Stimulated activated naive CD8-positive, alpha-beta T cell treated with anti-CD3 and anti-CD28 coated beads, Interleukin-15, amount 100 ng/mL, for 72 hours (primary cell): ENCODE data around the gene RCC1.
"Not testable (repeated sequence)": the region's sequence is repeated elsewhere in the genome, so short reads cannot be mapped to it uniquely, and the experiment has no call there.

ENCODE experiments used
- ATAC-seq: fragments of 150-1000 bp; cut with Tn5 transposase; 2 replicates; pipeline ENCODE4 v1.10.0; 2021; ENCODE audit warnings: mild to moderate bottlenecking, moderate library complexity
- DNase-seq, 2 donors: peaks; one replicate each; pipeline ENCODE4 v3.0.0; 2021 to 2022
- H3K27ac Mint-ChIP-seq, 2 donors: one replicate each; pipeline ENCODE4 v1.8.0; 2022; ENCODE audit warnings: mild to moderate bottlenecking in 2 of 2, mixed read lengths in 2 of 2, moderate library complexity in 2 of 2
- H3K27me3 Mint-ChIP-seq: one replicate; pipeline ENCODE4 v1.8.0; 2022; ENCODE audit warnings: mixed read lengths
- H3K4me1 Mint-ChIP-seq: one replicate; pipeline ENCODE4 v1.8.0; 2022; ENCODE audit warnings: mild to moderate bottlenecking, mixed read lengths
- H3K4me3 Mint-ChIP-seq, 2 donors: one replicate each; pipeline ENCODE4 v1.8.0; 2022; ENCODE audit warnings: mild to moderate bottlenecking in 2 of 2, mixed read lengths in 2 of 2, moderate library complexity in 1 of 2
- H3K9me3 Mint-ChIP-seq, 2 donors: one replicate each; pipeline ENCODE4 v1.8.0; 2022; ENCODE audit warnings: mixed read lengths in 2 of 2

The RCC1 gene

GRCh38 chr1:28505406-28506187 is at the start of gene RCC1:
RCC1 (plus strand) TSS chr1:28506043; CDS start chr1:28529867, 23,824 bp downstream.
- ATAC-seq (peak; percentile 90), DNase-seq (peak; percentile 95 to 97)
- no peaks in the 10 kb centered on the region for H3K9me3 Mint-ChIP-seq
- H3K4me1 Mint-ChIP-seq: peaks cover 43% of the 10 kb centered on the region
- peak within 1 kb of the TSS; percentile 94 to 95 for H3K4me3 Mint-ChIP-seq
- no peaks in the 10 kb centered on the region for H3K27me3 Mint-ChIP-seq
- peak within 1 kb of the TSS; percentile 98 to 100 for H3K27ac Mint-ChIP-seq

- Mint-ChIP-seq H3K27ac (peak overlapping the region in 1 of 2 donors; percentile 94), H3K4me3 (peak overlapping the region in 1 of 2 donors; percentile 61), H3K27me3 (no peaks in the 10 kb centered on the region), H3K4me1 (peaks cover 21% of the 10 kb centered on the region), H3K9me3 (no peaks in the 10 kb centered on the region)
- ATAC-seq (peak; percentile 56), DNase-seq (no peak)
These were observed 49.8 kb upstream of the RCC1 start for GRCh38 chr1:28456078-28456477.

- Mint-ChIP-seq H3K27ac (no peak overlapping the region), H3K27me3 (no peaks in the 10 kb centered on the region), H3K4me1 (peaks cover 14% of the 10 kb centered on the region), H3K9me3 (no peaks in the 10 kb centered on the region), H3K4me3 (no peak overlapping the region)
- ATAC-seq (no peak), DNase-seq (no peak)
These were observed 48.2 kb upstream of the RCC1 start for GRCh38 chr1:28457678-28458077.

- no peak for DNase-seq
These were observed 47.3 kb upstream of the RCC1 start for GRCh38 chr1:28458237-28459228.

GRCh38 chr1:28466226-28466778 is 39.5 kb upstream of the RCC1 start:
- peak overlapping the region in 1 of 2 donors; percentile 56 for H3K27ac Mint-ChIP-seq
- ATAC-seq: peak; percentile 56

More at GRCh38 chr1:28458237-28459228, 47.3 kb upstream of the RCC1 start:
- Mint-ChIP-seq H3K4me3 (no peak overlapping the region), H3K27ac (no peak overlapping the region), H3K4me1 (peaks cover 14% of the 10 kb centered on the region), H3K27me3 (no peaks in the 10 kb centered on the region), H3K9me3 (no peaks in the 10 kb centered on the region)
- ATAC-seq: no peak

GRCh38 chr1:28470146-28470545 is 35.7 kb upstream of the RCC1 start:
- Mint-ChIP-seq H3K4me3 (no peak overlapping the region), H3K27me3 (no peaks in the 10 kb centered on the region), H3K27ac (peak overlapping the region in 1 of 2 donors; percentile 19), H3K4me1 (peaks cover 14% of the 10 kb centered on the region), H3K9me3 (no peaks in the 10 kb centered on the region)
- DNase-seq: no peak
- no peak for ATAC-seq

More at GRCh38 chr1:28466226-28466778, 39.5 kb upstream of the RCC1 start:
- Mint-ChIP-seq H3K4me1 (peaks cover 8% of the 10 kb centered on the region), H3K27me3 (no peaks in the 10 kb centered on the region), H3K4me3 (no peak overlapping the region), H3K9me3 (no peaks in the 10 kb centered on the region)
- peak in 1 of 2 donors; percentile 18 for DNase-seq

- peak overlapping the region in 1 of 2 donors; percentile 42 for H3K27ac Mint-ChIP-seq
- DNase-seq, H3K4me3 Mint-ChIP-seq, H3K4me1 Mint-ChIP-seq, H3K9me3 Mint-ChIP-seq, ATAC-seq, H3K27me3 Mint-ChIP-seq: not testable (repeated sequence)
These were observed 26.3 kb upstream of the RCC1 start for GRCh38 chr1:28479497-28479896.

GRCh38 chr1:28480308-28480707 is 25.5 kb upstream of the RCC1 start:
- Mint-ChIP-seq H3K4me3 (no peak overlapping the region), H3K27ac (peak overlapping the region in 1 of 2 donors; percentile 50), H3K9me3 (no peaks in the 10 kb centered on the region), H3K4me1 (no peaks in the 10 kb centered on the region), H3K27me3 (no peaks in the 10 kb centered on the region)
- ATAC-seq (no peak), DNase-seq (no peak)

- no peaks in the 10 kb centered on the region for H3K9me3 Mint-ChIP-seq
These were observed 23.7 kb upstream of the RCC1 start for GRCh38 chr1:28482138-28482537.

GRCh38 chr1:28482702-28483101 is 23.1 kb upstream of the RCC1 start:
- DNase-seq (no peak), ATAC-seq (no peak)
- Mint-ChIP-seq H3K27ac (peak overlapping the region in 1 of 2 donors; percentile 71), H3K4me3 (no peak overlapping the region), H3K27me3 (no peaks in the 10 kb centered on the region), H3K9me3 (no peaks in the 10 kb centered on the region), H3K4me1 (no peaks in the 10 kb centered on the region)

More at GRCh38 chr1:28482138-28482537, 23.7 kb upstream of the RCC1 start:
- Mint-ChIP-seq H3K4me1 (no peaks in the 10 kb centered on the region), H3K27me3 (no peaks in the 10 kb centered on the region), H3K27ac (no peak overlapping the region), H3K4me3 (no peak overlapping the region)
- DNase-seq (no peak), ATAC-seq (no peak)

- Mint-ChIP-seq H3K27me3 (no peaks in the 10 kb centered on the region), H3K9me3 (no peaks in the 10 kb centered on the region), H3K27ac (no peak overlapping the region), H3K4me1 (no peaks in the 10 kb centered on the region), H3K4me3 (no peak overlapping the region)
- no peak for DNase-seq
- ATAC-seq: no peak
These were observed 11.1 kb upstream of the RCC1 start for GRCh38 chr1:28494737-28495136.

- Mint-ChIP-seq H3K9me3 (no peaks in the 10 kb centered on the region), H3K4me1 (peaks cover 12% of the 10 kb centered on the region), H3K27ac (no peak overlapping the region), H3K27me3 (no peaks in the 10 kb centered on the region), H3K4me3 (no peak overlapping the region)
- ATAC-seq (no peak), DNase-seq (no peak)
These were observed 6.3 kb upstream of the RCC1 start for GRCh38 chr1:28499553-28499952.

GRCh38 chr1:28501925-28502324 is 3.9 kb upstream of the RCC1 start:
- H3K4me1 Mint-ChIP-seq: peaks cover 20% of the 10 kb centered on the region
- H3K27ac Mint-ChIP-seq: no peak overlapping the region
- ATAC-seq: no peak
- H3K9me3 Mint-ChIP-seq: no peaks in the 10 kb centered on the region
- H3K4me3 Mint-ChIP-seq: no peak overlapping the region
- no peaks in the 10 kb centered on the region for H3K27me3 Mint-ChIP-seq
- no peak for DNase-seq

- Mint-ChIP-seq H3K4me3 (no peak overlapping the region), H3K27ac (no peak overlapping the region), H3K27me3 (no peaks in the 10 kb centered on the region), H3K4me1 (peaks cover 20% of the 10 kb centered on the region), H3K9me3 (no peaks in the 10 kb centered on the region)
- no peak for DNase-seq
- ATAC-seq: no peak
These were observed 2.7 kb upstream of the RCC1 start for GRCh38 chr1:28503117-28503516.

- H3K27me3 Mint-ChIP-seq: no peaks in the 10 kb centered on the region
- H3K4me1 Mint-ChIP-seq: peaks cover 44% of the 10 kb centered on the region
- peak overlapping the region; percentile 98 to 100 for H3K27ac Mint-ChIP-seq
- DNase-seq: no peak
- H3K9me3 Mint-ChIP-seq: no peaks in the 10 kb centered on the region
- H3K4me3 Mint-ChIP-seq: peak overlapping the region; percentile 94 to 95
- no peak for ATAC-seq
These were observed 1.0 kb downstream of the RCC1 start for GRCh38 chr1:28506907-28507246.
